Measurements from ENCODE around the gene LMCD1.

The LMCD1 gene

GRCh38 chr3:8581373-8581772 is 79.8 kb downstream of the LMCD1 start:
- Mint-ChIP-seq H3K4me3 (no peak overlapping the region), H3K36me3 (ENCODE audit: low read depth) (no peaks in the 10 kb centered on the region), H3K27ac (no peak overlapping the region), H3K27me3 (no peaks in the 10 kb centered on the region), H3K9me3 (no peaks in the 10 kb centered on the region), H3K4me1 (ENCODE audit: low read depth) (no peaks in the 10 kb centered on the region)

GRCh38 chr3:8581806-8582445 is 80.3 kb downstream of the LMCD1 start:
- Mint-ChIP-seq H3K27ac (no peak overlapping the region), H3K27me3 (no peaks in the 10 kb centered on the region), H3K36me3 (ENCODE audit: low read depth) (no peaks in the 10 kb centered on the region), H3K4me3 (no peak overlapping the region), H3K4me1 (ENCODE audit: low read depth) (no peaks in the 10 kb centered on the region), H3K9me3 (no peaks in the 10 kb centered on the region)

GRCh38 chr3:8584661-8585060 is 83.0 kb downstream of the LMCD1 start:
- Mint-ChIP-seq H3K27ac (no peak overlapping the region), H3K27me3 (no peaks in the 10 kb centered on the region), H3K4me3 (no peak overlapping the region), H3K36me3 (ENCODE audit: low read depth) (no peaks in the 10 kb centered on the region), H3K4me1 (ENCODE audit: low read depth) (no peaks in the 10 kb centered on the region), H3K9me3 (no peaks in the 10 kb centered on the region)

- no peaks in the 10 kb centered on the region for H3K27me3 Mint-ChIP-seq
- no peak overlapping the region for H3K27ac Mint-ChIP-seq
- no peaks in the 10 kb centered on the region for H3K36me3 Mint-ChIP-seq (ENCODE audit: low read depth)
- H3K4me1 Mint-ChIP-seq (ENCODE audit: low read depth) = no peaks in the 10 kb centered on the region
- H3K4me3 Mint-ChIP-seq = no peak overlapping the region
- no peaks in the 10 kb centered on the region for H3K9me3 Mint-ChIP-seq
Measured at GRCh38 chr3:8589880-8590556, 88.4 kb downstream of the LMCD1 start.

GRCh38 chr3:8593021-8593827 is 91.6 kb downstream of the LMCD1 start:
- no peak overlapping the region for H3K4me3 Mint-ChIP-seq
- H3K4me1 Mint-ChIP-seq (ENCODE audit: low read depth) = no peaks in the 10 kb centered on the region
- no peaks in the 10 kb centered on the region for H3K9me3 Mint-ChIP-seq
- H3K36me3 Mint-ChIP-seq (ENCODE audit: low read depth) = no peaks in the 10 kb centered on the region
- no peak overlapping the region for H3K27ac Mint-ChIP-seq
- H3K27me3 Mint-ChIP-seq = no peaks in the 10 kb centered on the region

- Mint-ChIP-seq H3K4me1 (ENCODE audit: low read depth) (no peaks in the 10 kb centered on the region), H3K9me3 (no peaks in the 10 kb centered on the region), H3K27me3 (no peaks in the 10 kb centered on the region), H3K4me3 (no peak overlapping the region), H3K27ac (no peak overlapping the region), H3K36me3 (ENCODE audit: low read depth) (no peaks in the 10 kb centered on the region)
Measured at GRCh38 chr3:8595252-8595651, 93.6 kb downstream of the LMCD1 start.

- Mint-ChIP-seq H3K27me3 (no peaks in the 10 kb centered on the region), H3K4me3 (no peak overlapping the region), H3K4me1 (ENCODE audit: low read depth) (no peaks in the 10 kb centered on the region), H3K36me3 (ENCODE audit: low read depth) (no peaks in the 10 kb centered on the region), H3K27ac (no peak overlapping the region), H3K9me3 (no peaks in the 10 kb centered on the region)
Measured at GRCh38 chr3:8595695-8596115, 94.1 kb downstream of the LMCD1 start.

GRCh38 chr3:8596321-8597218 is 94.9 kb downstream of the LMCD1 start:
- Mint-ChIP-seq H3K4me1 (ENCODE audit: low read depth) (no peaks in the 10 kb centered on the region), H3K27me3 (no peaks in the 10 kb centered on the region), H3K4me3 (no peak overlapping the region), H3K9me3 (no peaks in the 10 kb centered on the region), H3K36me3 (ENCODE audit: low read depth) (no peaks in the 10 kb centered on the region), H3K27ac (no peak overlapping the region)

GRCh38 chr3:8597219-8597853 is 95.7 kb downstream of the LMCD1 start:
- Mint-ChIP-seq H3K4me1 (ENCODE audit: low read depth) (no peaks in the 10 kb centered on the region), H3K27ac (no peak overlapping the region), H3K9me3 (no peaks in the 10 kb centered on the region), H3K36me3 (ENCODE audit: low read depth) (no peaks in the 10 kb centered on the region), H3K4me3 (no peak overlapping the region), H3K27me3 (no peaks in the 10 kb centered on the region)

GRCh38 chr3:8599146-8599545 is 97.5 kb downstream of the LMCD1 start:
- H3K27me3 Mint-ChIP-seq = no peaks in the 10 kb centered on the region
- no peaks in the 10 kb centered on the region for H3K36me3 Mint-ChIP-seq (ENCODE audit: low read depth)
- no peak overlapping the region for H3K4me3 Mint-ChIP-seq
- no peak overlapping the region for H3K27ac Mint-ChIP-seq
- H3K4me1 Mint-ChIP-seq (ENCODE audit: low read depth) = no peaks in the 10 kb centered on the region
- H3K9me3 Mint-ChIP-seq = no peaks in the 10 kb centered on the region

GRCh38 chr3:8600457-8600856 is 98.8 kb downstream of the LMCD1 start:
- H3K27me3 Mint-ChIP-seq = no peaks in the 10 kb centered on the region
- H3K4me3 Mint-ChIP-seq = no peak overlapping the region
- H3K9me3 Mint-ChIP-seq = no peaks in the 10 kb centered on the region
- H3K36me3 Mint-ChIP-seq (ENCODE audit: low read depth) = no peaks in the 10 kb centered on the region
- no peaks in the 10 kb centered on the region for H3K4me1 Mint-ChIP-seq (ENCODE audit: low read depth)
- H3K27ac Mint-ChIP-seq = no peak overlapping the region

GRCh38 chr3:8603115-8603710 is 101.6 kb downstream of the LMCD1 start:
- no peaks in the 10 kb centered on the region for H3K27me3 Mint-ChIP-seq
- H3K4me1 Mint-ChIP-seq (ENCODE audit: low read depth) = no peaks in the 10 kb centered on the region
- H3K4me3 Mint-ChIP-seq = no peak overlapping the region
- H3K9me3 Mint-ChIP-seq = no peaks in the 10 kb centered on the region
- H3K27ac Mint-ChIP-seq = no peak overlapping the region
- H3K36me3 Mint-ChIP-seq (ENCODE audit: low read depth) = no peaks in the 10 kb centered on the region

- H3K4me1 Mint-ChIP-seq (ENCODE audit: low read depth) = no peaks in the 10 kb centered on the region
- no peak overlapping the region for H3K27ac Mint-ChIP-seq
- H3K9me3 Mint-ChIP-seq = no peaks in the 10 kb centered on the region
- no peaks in the 10 kb centered on the region for H3K36me3 Mint-ChIP-seq (ENCODE audit: low read depth)
- H3K4me3 Mint-ChIP-seq = no peak overlapping the region
- no peaks in the 10 kb centered on the region for H3K27me3 Mint-ChIP-seq
Measured at GRCh38 chr3:8604006-8604405, 102.4 kb downstream of the LMCD1 start.

GRCh38 chr3:8604988-8605387 is 103.4 kb downstream of the LMCD1 start:
- no peaks in the 10 kb centered on the region for H3K27me3 Mint-ChIP-seq
- no peaks in the 10 kb centered on the region for H3K36me3 Mint-ChIP-seq (ENCODE audit: low read depth)
- no peaks in the 10 kb centered on the region for H3K4me1 Mint-ChIP-seq (ENCODE audit: low read depth)
- no peaks in the 10 kb centered on the region for H3K9me3 Mint-ChIP-seq
- no peak overlapping the region for H3K4me3 Mint-ChIP-seq
- H3K27ac Mint-ChIP-seq = no peak overlapping the region
